Measurements from ENCODE around the gene ARPC4.

DNA sequence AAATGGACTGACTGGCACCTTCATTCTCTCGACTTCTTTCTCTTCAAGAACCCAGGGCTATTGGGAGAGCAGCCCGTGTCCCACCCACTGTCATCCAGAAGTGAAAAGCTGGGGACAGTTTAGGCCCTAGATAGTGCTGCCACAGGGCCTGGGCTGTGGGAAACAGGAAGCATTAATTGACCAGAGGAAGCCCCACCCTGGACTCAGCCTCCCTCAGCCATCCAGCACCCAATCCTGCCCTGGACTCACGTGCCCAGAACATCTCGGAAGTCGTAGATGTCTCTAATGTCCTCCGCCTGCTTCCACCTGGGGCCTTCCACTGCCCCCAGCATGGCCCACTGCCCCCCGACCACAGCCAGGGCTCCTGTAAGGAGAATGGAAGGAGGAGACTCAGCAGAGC is 25.5 kb upstream of the ARPC4 start:
- TF ChIP-seq, protein P1, sequence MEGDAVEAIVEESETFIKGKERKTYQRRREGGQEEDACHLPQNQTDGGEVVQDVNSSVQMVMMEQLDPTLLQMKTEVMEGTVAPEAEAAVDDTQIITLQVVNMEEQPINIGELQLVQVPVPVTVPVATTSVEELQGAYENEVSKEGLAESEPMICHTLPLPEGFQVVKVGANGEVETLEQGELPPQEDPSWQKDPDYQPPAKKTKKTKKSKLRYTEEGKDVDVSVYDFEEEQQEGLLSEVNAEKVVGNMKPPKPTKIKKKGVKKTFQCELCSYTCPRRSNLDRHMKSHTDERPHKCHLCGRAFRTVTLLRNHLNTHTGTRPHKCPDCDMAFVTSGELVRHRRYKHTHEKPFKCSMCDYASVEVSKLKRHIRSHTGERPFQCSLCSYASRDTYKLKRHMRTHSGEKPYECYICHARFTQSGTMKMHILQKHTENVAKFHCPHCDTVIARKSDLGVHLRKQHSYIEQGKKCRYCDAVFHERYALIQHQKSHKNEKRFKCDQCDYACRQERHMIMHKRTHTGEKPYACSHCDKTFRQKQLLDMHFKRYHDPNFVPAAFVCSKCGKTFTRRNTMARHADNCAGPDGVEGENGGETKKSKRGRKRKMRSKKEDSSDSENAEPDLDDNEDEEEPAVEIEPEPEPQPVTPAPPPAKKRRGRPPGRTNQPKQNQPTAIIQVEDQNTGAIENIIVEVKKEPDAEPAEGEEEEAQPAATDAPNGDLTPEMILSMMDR (IDR thresholded peaks at IDR 0.05; ENCODE audit: poor library complexity) = no peak
- TF ChIP-seq EZH2 (IDR thresholded peaks at IDR 0.05; ENCODE audit: borderline replicate concordance) = no peak
